ENCODE measurements around the gene VAT1L. TPM values are rescaled to one million over a fixed set of nuclear protein-coding genes. Genes with fewer than 3 reads are reported as not detected.

VAT1L gene
- total and polyA plus RNA-seq, 10 of the 15 experiments (the other 5 are each of a cell fraction or from before 2014, with no cell fraction given): 0.06 to 0.18 (median 0.10) TPM; not detected in 5

GRCh38 chr16:77836801-77837200 is 48.4 kb downstream of the VAT1L start:
- WGBS (ENCODE audit: insufficient coverage, insufficient replicate concordance, low lambda C conversion rate, missing lambda C conversion rate): 32% methylated on average over 5 of the region's 5 CpGs
- SMC1A ChIA-PET (ENCODE audit: uncharacterized antibody, unreplicated experiment): no interaction called here

GRCh38 chr16:77838597-77839255 is 50.4 kb downstream of the VAT1L start:
- 29% methylated on average over 7 of the region's 7 CpGs for WGBS (ENCODE audit: insufficient coverage, insufficient replicate concordance, low lambda C conversion rate, missing lambda C conversion rate)
- ATAC-seq (no peak), DNase-seq (ENCODE audit: low read depth, low spot score) (no peak), FAIRE-seq (no peak)
- H3K4me3 ChIP-seq: no peak overlapping the region
- no peaks in the 10 kb centered on the region for H3K79me2 ChIP-seq (ENCODE audit: control insufficient read depth, insufficient read depth, low read length)
- no TSS peak for BruUV-seq (replicated peaks)
- POLR2A ChIA-PET: no interaction called here
- no peaks in the 10 kb centered on the region for H3K9me3 ChIP-seq (replicated peaks; ENCODE audit: control insufficient read depth, insufficient read depth, low read length)
- RAD21 ChIA-PET (ENCODE audit: unreplicated experiment): no interaction called here
- CTCF ChIA-PET: no interaction called here
- intact Hi-C loops (cut with micrococcal nuclease; ENCODE audit: unreplicated experiment): no loop called here
- H3K4me2 ChIP-seq (ENCODE audit: control insufficient read depth, insufficient read depth): no peak overlapping the region
- no peaks in the 10 kb centered on the region for H4K20me1 ChIP-seq (ENCODE audit: control insufficient read depth, insufficient read depth)
- H2AFZ ChIP-seq (ENCODE audit: control insufficient read depth, low read depth, low read length): no peak overlapping the region
- H3K9ac ChIP-seq (ENCODE audit: control insufficient read depth, insufficient read depth, low read length): no peak overlapping the region
- H3K27ac ChIP-seq (ENCODE audit: control insufficient read depth, insufficient read depth): no peak overlapping the region
- peaks cover 0 to 5% of the 10 kb centered on the region in 2 experiments; a peak in 2 of 4 replicates for H3K27me3 ChIP-seq (replicated peaks in 1 of 2; ENCODE audit: control insufficient read depth in 2 of 2, insufficient read depth in 2 of 2, low read length in 1 of 2)
- SMC1A ChIA-PET (ENCODE audit: uncharacterized antibody, unreplicated experiment): no interaction called here
- H3K4me1 ChIP-seq (ENCODE audit: control insufficient read depth, insufficient read depth, low read length): no peaks in the 10 kb centered on the region
- in situ Hi-C loops (cut with MboI): no loop called here
- no peaks in the 10 kb centered on the region for H3K36me3 ChIP-seq (ENCODE audit: control insufficient read depth in 2 of 2, insufficient read depth in 2 of 2, low read length in 1 of 2)
- TF ChIP-seq RELA (IDR thresholded peaks at IDR 0.05; ENCODE audit: borderline replicate concordance, partially characterized antibody) (no peak), CREM (IDR thresholded peaks at IDR 0.05; ENCODE audit: low read depth) (no peak), MAX (IDR thresholded peaks at IDR 0.05; ENCODE audit: low read depth, low read length) (no peak), SUZ12 (IDR thresholded peaks at IDR 0.05; ENCODE audit: unreplicated experiment) (no peak), RELB (IDR thresholded peaks at IDR 0.05; ENCODE audit: low read depth) (no peak), RFX5 (IDR thresholded peaks at IDR 0.05; ENCODE audit: low read depth, low read length) (no peak), CBFB (IDR thresholded peaks at IDR 0.05; ENCODE audit: low read depth) (no peak), BACH1 (IDR thresholded peaks at IDR 0.05; ENCODE audit: borderline replicate concordance) (no peak), ATF7 (IDR thresholded peaks at IDR 0.05; ENCODE audit: low read depth) (no peak), KAT2A (conservative IDR thresholded peaks at IDR 0.05; ENCODE audit: control insufficient read depth, low read depth, low read length) (no peak)

More at GRCh38 chr16:77836801-77837200, 48.4 kb downstream of the VAT1L start:
- Histone ChIP-seq H2AFZ (ENCODE audit: control insufficient read depth, low read depth, low read length) (no peak overlapping the region), H4K20me1 (ENCODE audit: control insufficient read depth, insufficient read depth) (no peaks in the 10 kb centered on the region), H3K4me1 (ENCODE audit: control insufficient read depth, insufficient read depth, low read length) (no peaks in the 10 kb centered on the region), H3K27me3 (replicated peaks in 1 of 2; ENCODE audit: control insufficient read depth in 2 of 2, insufficient read depth in 2 of 2, low read length in 1 of 2) (no peaks in the 10 kb centered on the region; a peak in 2 of 4 replicates), H3K36me3 (ENCODE audit: control insufficient read depth in 2 of 2, insufficient read depth in 2 of 2, low read length in 1 of 2) (no peaks in the 10 kb centered on the region), H3K9ac (ENCODE audit: control insufficient read depth, insufficient read depth, low read length) (no peak overlapping the region), H3K79me2 (ENCODE audit: control insufficient read depth, insufficient read depth, low read length) (no peaks in the 10 kb centered on the region), H3K4me3 (no peak overlapping the region), H3K9me3 (replicated peaks; ENCODE audit: control insufficient read depth, insufficient read depth, low read length) (no peaks in the 10 kb centered on the region), H3K27ac (ENCODE audit: control insufficient read depth, insufficient read depth) (no peak overlapping the region), H3K4me2 (ENCODE audit: control insufficient read depth, insufficient read depth) (no peak overlapping the region)
- ATAC-seq (no peak), DNase-seq (ENCODE audit: low read depth, low spot score) (no peak), FAIRE-seq (no peak)
- no TSS peak for BruUV-seq (replicated peaks)
- RAD21 ChIA-PET (ENCODE audit: unreplicated experiment): no interaction called here
- CTCF ChIA-PET: no interaction called here
- POLR2A ChIA-PET: no interaction called here
- no peak for TF ChIP-seq POU2F2 (IDR thresholded peaks at IDR 0.05; ENCODE audit: borderline replicate concordance, low read depth, low read length)
- no peak for TF ChIP-seq SMAD5 (IDR thresholded peaks at IDR 0.05; ENCODE audit: low read depth)
- TF ChIP-seq SREBF1 (IDR thresholded peaks at IDR 0.05; ENCODE audit: low read length): no peak
- no peak for TF ChIP-seq SREBF2 (IDR thresholded peaks at IDR 0.05; ENCODE audit: low read length)
- TF ChIP-seq E2F4 (IDR thresholded peaks at IDR 0.05; ENCODE audit: low read depth, low read length): no peak
- no peak for TF ChIP-seq ZNF622 (IDR thresholded peaks at IDR 0.05)
- no peak for TF ChIP-seq SP1 (IDR thresholded peaks at IDR 0.05; ENCODE audit: low read depth, low read length)
- intact Hi-C loops (cut with micrococcal nuclease; ENCODE audit: unreplicated experiment): no loop called here
- in situ Hi-C loops (cut with MboI): no loop called here
